ENCODE data around the gene PIGU.

PIGU gene

GRCh38 chr20:34579979-34580940 lies 96.6 kb downstream of the PIGU start:
- TF ChIP-seq MAX (IDR thresholded peaks at IDR 0.05; ENCODE audit: low read depth, low read length) (no peak), MYC (IDR thresholded peaks at IDR 0.05; ENCODE audit: low read depth, low read length) (no peak), CTCF (IDR thresholded peaks at IDR 0.05; ENCODE audit: low read depth, low read length) (no peak), POLR2A (IDR thresholded peaks at IDR 0.05; ENCODE audit: extremely low read depth, insufficient read length) (no peak)
- H3K4me3 ChIP-seq (ENCODE audit: low read depth, low read length) = no peak overlapping the region
- DNase-seq (ENCODE audit: low read depth) = peak; percentile 34

GRCh38 chr20:34579191-34579978 lies 97.5 kb downstream of the PIGU start:
- TF ChIP-seq MYC (IDR thresholded peaks at IDR 0.05; ENCODE audit: low read depth, low read length) (no peak), CTCF (IDR thresholded peaks at IDR 0.05; ENCODE audit: low read depth, low read length) (peak; percentile 24), MAX (IDR thresholded peaks at IDR 0.05; ENCODE audit: low read depth, low read length) (no peak), POLR2A (IDR thresholded peaks at IDR 0.05; ENCODE audit: extremely low read depth, insufficient read length) (no peak)
- DNase-seq (ENCODE audit: low read depth) = peak; percentile 53
- H3K4me3 ChIP-seq (ENCODE audit: low read depth, low read length) = no peak overlapping the region

- no peak for TF ChIP-seq POLR2A (IDR thresholded peaks at IDR 0.05; ENCODE audit: extremely low read depth, insufficient read length)
- no peak for TF ChIP-seq CTCF (IDR thresholded peaks at IDR 0.05; ENCODE audit: low read depth, low read length)
- TF ChIP-seq MAX (IDR thresholded peaks at IDR 0.05; ENCODE audit: low read depth, low read length) = no peak
- no peak for TF ChIP-seq MYC (IDR thresholded peaks at IDR 0.05; ENCODE audit: low read depth, low read length)
- no peak for DNase-seq (ENCODE audit: low read depth)
- no peak overlapping the region for H3K4me3 ChIP-seq (ENCODE audit: low read depth, low read length)
Observed at GRCh38 chr20:34578521-34578920, 98.4 kb downstream of the PIGU start.

- peak; percentile 62 for DNase-seq (ENCODE audit: low read depth)
- H3K4me3 ChIP-seq (ENCODE audit: low read depth, low read length) = no peak overlapping the region
- no peak for TF ChIP-seq POLR2A (IDR thresholded peaks at IDR 0.05; ENCODE audit: extremely low read depth, insufficient read length)
- TF ChIP-seq MYC (IDR thresholded peaks at IDR 0.05; ENCODE audit: low read depth, low read length) = no peak
- no peak for TF ChIP-seq CTCF (IDR thresholded peaks at IDR 0.05; ENCODE audit: low read depth, low read length)
- TF ChIP-seq MAX (IDR thresholded peaks at IDR 0.05; ENCODE audit: low read depth, low read length) = no peak
Observed at GRCh38 chr20:34578025-34578424, 98.9 kb downstream of the PIGU start.

DNA sequence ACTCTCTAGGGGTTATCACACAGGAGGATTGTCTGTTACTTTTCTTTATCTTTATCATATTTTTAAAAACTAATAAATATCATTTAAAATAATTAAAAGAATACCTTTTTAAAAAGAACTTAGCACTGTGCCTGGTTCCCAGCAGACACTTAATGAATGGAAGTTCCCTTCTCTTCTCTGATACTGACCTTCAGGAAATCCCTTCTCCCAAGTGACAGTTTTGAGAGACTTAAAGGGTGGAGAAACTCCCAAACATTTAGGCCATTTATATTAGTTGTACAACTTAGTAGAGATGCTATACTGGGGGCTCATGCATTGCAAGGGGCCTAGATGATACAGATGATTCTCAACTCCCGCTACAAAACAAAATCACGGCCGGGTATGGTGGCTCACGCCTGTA lies 99.8 kb downstream of the PIGU start:
- TF ChIP-seq MYC (IDR thresholded peaks at IDR 0.05; ENCODE audit: low read depth, low read length) = no peak
- no peak for TF ChIP-seq CTCF (IDR thresholded peaks at IDR 0.05; ENCODE audit: low read depth, low read length)
- TF ChIP-seq MAX (IDR thresholded peaks at IDR 0.05; ENCODE audit: low read depth, low read length) = no peak
- no peak for TF ChIP-seq POLR2A (IDR thresholded peaks at IDR 0.05; ENCODE audit: extremely low read depth, insufficient read length)
- no peak for DNase-seq (ENCODE audit: low read depth)
- no peak overlapping the region for H3K4me3 ChIP-seq (ENCODE audit: low read depth, low read length)
